Measurements from ENCODE around the gene PGBD1.

DNA sequence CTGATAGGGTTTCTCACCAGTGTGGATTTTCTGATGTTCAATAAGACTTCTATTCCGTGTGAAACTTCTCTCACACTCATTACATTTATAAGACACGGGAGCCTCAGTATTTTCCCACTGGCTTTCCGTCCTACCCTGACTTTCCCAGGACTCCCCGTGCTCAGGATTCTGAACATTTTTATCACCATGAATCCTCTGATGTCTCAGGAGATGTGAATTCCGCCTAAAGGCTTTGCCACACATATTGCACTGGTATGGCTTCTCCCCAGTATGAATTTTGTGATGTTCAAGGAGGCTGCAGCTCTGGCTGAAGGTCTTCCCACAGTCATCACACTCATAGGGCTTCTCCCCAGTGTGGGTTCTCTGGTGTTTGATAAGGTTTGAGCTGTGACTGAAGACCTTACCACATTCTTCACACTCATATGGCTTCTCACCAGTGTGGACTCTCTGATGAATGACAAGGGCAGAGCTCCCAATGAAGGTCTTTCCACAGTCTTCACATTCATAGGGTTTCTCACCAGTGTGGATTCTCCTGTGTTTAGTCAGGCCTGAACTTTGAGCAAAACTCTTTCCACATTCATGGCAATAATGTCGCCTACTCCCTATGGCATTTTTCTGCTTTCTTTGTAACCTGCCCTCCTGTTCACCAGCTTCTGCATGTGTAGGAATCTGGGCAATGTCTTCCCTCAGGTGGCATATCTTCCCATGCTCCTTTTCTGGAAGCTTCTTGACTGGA is 36.0 kb upstream of the PGBD1 start:
- TF ChIP-seq, protein P1, sequence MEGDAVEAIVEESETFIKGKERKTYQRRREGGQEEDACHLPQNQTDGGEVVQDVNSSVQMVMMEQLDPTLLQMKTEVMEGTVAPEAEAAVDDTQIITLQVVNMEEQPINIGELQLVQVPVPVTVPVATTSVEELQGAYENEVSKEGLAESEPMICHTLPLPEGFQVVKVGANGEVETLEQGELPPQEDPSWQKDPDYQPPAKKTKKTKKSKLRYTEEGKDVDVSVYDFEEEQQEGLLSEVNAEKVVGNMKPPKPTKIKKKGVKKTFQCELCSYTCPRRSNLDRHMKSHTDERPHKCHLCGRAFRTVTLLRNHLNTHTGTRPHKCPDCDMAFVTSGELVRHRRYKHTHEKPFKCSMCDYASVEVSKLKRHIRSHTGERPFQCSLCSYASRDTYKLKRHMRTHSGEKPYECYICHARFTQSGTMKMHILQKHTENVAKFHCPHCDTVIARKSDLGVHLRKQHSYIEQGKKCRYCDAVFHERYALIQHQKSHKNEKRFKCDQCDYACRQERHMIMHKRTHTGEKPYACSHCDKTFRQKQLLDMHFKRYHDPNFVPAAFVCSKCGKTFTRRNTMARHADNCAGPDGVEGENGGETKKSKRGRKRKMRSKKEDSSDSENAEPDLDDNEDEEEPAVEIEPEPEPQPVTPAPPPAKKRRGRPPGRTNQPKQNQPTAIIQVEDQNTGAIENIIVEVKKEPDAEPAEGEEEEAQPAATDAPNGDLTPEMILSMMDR (IDR thresholded peaks at IDR 0.05; ENCODE audit: poor library complexity) = no peak
- TF ChIP-seq EZH2 (IDR thresholded peaks at IDR 0.05; ENCODE audit: borderline replicate concordance) (no peak), EZH2phosphoT487 (IDR thresholded peaks at IDR 0.05; ENCODE audit: low read depth, severe bottlenecking, unreplicated experiment) (no peak)

Measured in hepatocyte (in vitro differentiated cells).